ENCODE results near the gene CNGB1. TPM values are rescaled to one million over a fixed set of nuclear protein-coding genes. Genes with fewer than 3 reads are reported as not detected.

Gene CNGB1
- total and polyA plus RNA-seq, 2 of the 13 experiments (the other 11 are each of a cell fraction or from before 2014, with no cell fraction given): 0.02 to 0.15 TPM

DNA sequence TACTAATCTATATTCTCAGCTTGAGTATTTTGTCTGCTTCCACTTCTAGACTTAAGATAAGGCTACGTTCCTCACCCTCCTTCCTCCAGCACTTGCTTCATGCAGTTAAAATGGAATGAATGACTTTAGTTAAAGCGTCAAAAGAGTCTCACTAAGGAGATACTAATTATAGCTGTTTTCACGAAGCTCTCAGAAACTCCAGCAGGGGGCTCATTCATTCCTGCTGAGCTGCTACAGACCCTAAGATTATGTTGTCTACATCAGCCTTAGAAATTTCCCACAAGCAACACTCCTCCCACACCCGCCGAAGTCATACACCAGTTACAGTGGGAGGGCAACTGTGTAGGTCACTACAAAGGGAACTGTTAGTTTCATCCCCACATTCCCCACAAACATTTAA is 111.6 kb downstream of the CNGB1 start (continued):
- TF ChIP-seq, protein P1, sequence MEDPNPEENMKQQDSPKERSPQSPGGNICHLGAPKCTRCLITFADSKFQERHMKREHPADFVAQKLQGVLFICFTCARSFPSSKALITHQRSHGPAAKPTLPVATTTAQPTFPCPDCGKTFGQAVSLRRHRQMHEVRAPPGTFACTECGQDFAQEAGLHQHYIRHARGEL (CRISPR knock-in tag; IDR thresholded peaks at IDR 0.05): no peak
- TF ChIP-seq MIXL1 (CRISPR knock-in tag; IDR thresholded peaks at IDR 0.05): peak; percentile 67
- TF ChIP-seq ETV5 (CRISPR knock-in tag; IDR thresholded peaks at IDR 0.05; ENCODE audit: borderline replicate concordance): 0 out of 2 replicates have a peak, but pooled peaks have one; percentile 14
- no peak for TF ChIP-seq ZNF639 (CRISPR knock-in tag; conservative IDR thresholded peaks at IDR 0.05)
- TF ChIP-seq KLF16 (CRISPR knock-in tag; IDR thresholded peaks at IDR 0.05): peak in 1 of 2 experiments; percentile 58; a peak in 1 of 4 replicates
- TF ChIP-seq CBX2 (IDR thresholded peaks at IDR 0.05; ENCODE audit: low read depth, low read length): no peak
- TF ChIP-seq CBX2 (CRISPR knock-in tag; IDR thresholded peaks at IDR 0.05; ENCODE audit: low read depth): no peak
- TF ChIP-seq KAT8 (CRISPR knock-in tag; IDR thresholded peaks at IDR 0.05): 0 out of 2 replicates have a peak, but pooled peaks have one; percentile 47
- TF ChIP-seq ZNF772 (CRISPR knock-in tag; IDR thresholded peaks at IDR 0.05): no peak
- no peak for TF ChIP-seq BORCS8-MEF2B (CRISPR knock-in tag; IDR thresholded peaks at IDR 0.05)
- 0 out of 2 replicates have a peak, but pooled peaks have one; percentile 7 for TF ChIP-seq BCL6 (CRISPR knock-in tag; IDR thresholded peaks at IDR 0.05)
- TF ChIP-seq NRL (CRISPR knock-in tag; IDR thresholded peaks at IDR 0.05; ENCODE audit: borderline replicate concordance): no peak
- no peak for TF ChIP-seq ZNF724P (CRISPR knock-in tag; IDR thresholded peaks at IDR 0.05; ENCODE audit: borderline replicate concordance)
- TF ChIP-seq RFXAP (CRISPR knock-in tag; IDR thresholded peaks at IDR 0.05; ENCODE audit: borderline replicate concordance): no peak
- peak; percentile 62 for TF ChIP-seq STAG1 (CRISPR knock-in tag; IDR thresholded peaks at IDR 0.05)
- TF ChIP-seq SKIL (CRISPR knock-in tag; IDR thresholded peaks at IDR 0.05; ENCODE audit: borderline replicate concordance): no peak
- peak; percentile 49 for TF ChIP-seq SAP130 (CRISPR knock-in tag; IDR thresholded peaks at IDR 0.05; ENCODE audit: low read depth)
- TF ChIP-seq ZMYM3 (CRISPR knock-in tag; IDR thresholded peaks at IDR 0.05): peak; percentile 45; the same call in 1 of the 2 replicates
- no peak for TF ChIP-seq REXO4 (CRISPR knock-in tag; IDR thresholded peaks at IDR 0.05; ENCODE audit: borderline replicate concordance)
- TF ChIP-seq GATAD2A (CRISPR knock-in tag; IDR thresholded peaks at IDR 0.05): peak; percentile 65
- peak; percentile 71; the same call in 1 of the 2 replicates for TF ChIP-seq ERF (CRISPR knock-in tag; IDR thresholded peaks at IDR 0.05)
- peak; percentile 45; the same call in 1 of the 2 replicates for TF ChIP-seq RCOR2 (CRISPR knock-in tag; IDR thresholded peaks at IDR 0.05)
- 0 out of 2 replicates have a peak, but pooled peaks have one; percentile 39 for TF ChIP-seq MXD3 (CRISPR knock-in tag; IDR thresholded peaks at IDR 0.05)
- 0 out of 2 replicates have a peak, but pooled peaks have one; percentile 27 for TF ChIP-seq ZNF124 (CRISPR knock-in tag; IDR thresholded peaks at IDR 0.05)

Data from HepG2 (cell line).